Spinal cord (tissue), 10 donors: ENCODE results near the gene C1QB. TPM values are rescaled to one million over a fixed set of nuclear protein-coding genes. Genes with fewer than 3 reads are reported as not detected.
"Not testable (repeated sequence)": the region's sequence is repeated elsewhere in the genome, so short reads cannot be mapped to it uniquely, and the experiment has no call there.

ENCODE experiments used
- DNase-seq, 6 donors: peaks; one replicate each; pipeline versions ENCODE4 v3.0.0 to v3.0.0-alpha.2; 2013 to 2015; ENCODE audit warnings: low spot score in 6 of 6, low read depth in 4 of 6
- H3K27ac ChIP-seq: one replicate; pipeline ENCODE4 v1.5.1; 2013; ENCODE audit warnings: low read depth, low read length, control low read depth
- H3K27me3 ChIP-seq: one replicate; pipeline ENCODE4 v1.6.1; 2013; ENCODE audit warnings: low read length; ENCODE audit not compliant: control insufficient read depth, insufficient read depth
- H3K36me3 ChIP-seq: one replicate; pipeline ENCODE4 v1.6.1; 2013; ENCODE audit warnings: low read length; ENCODE audit not compliant: control insufficient read depth, insufficient read depth
- H3K4me1 ChIP-seq: one replicate; pipeline ENCODE4 v1.6.1; 2013; ENCODE audit warnings: low read length; ENCODE audit not compliant: control insufficient read depth, insufficient read depth
- H3K4me3 ChIP-seq: one replicate; pipeline ENCODE4 v1.5.1; 2013; ENCODE audit warnings: low read depth, low read length, control low read depth
- H3K9me3 ChIP-seq: one replicate; pipeline ENCODE4 v1.6.1; 2013; ENCODE audit warnings: low read length; ENCODE audit not compliant: control insufficient read depth, insufficient read depth
- WGBS: methylation state at CpG from one replicate; pipeline ENCODE4 v1.1.5; 2013; ENCODE audit warnings: missing lambda C conversion rate; ENCODE audit not compliant: insufficient coverage; 5-methylcytosine and 5-hydroxymethylcytosine counted together
- polyA plus RNA-seq, 2 donors: library from polyadenylated mRNA; unstranded; fragments of 120-200 nt; gene quantifications; one replicate each; pipeline ENCODE4 v1.2.1, GENCODE V29; 2013; ENCODE audit not compliant: insufficient read length in 2 of 2
- total RNA-seq, 2 donors: library from RNA; depleted of rRNA in 1 of 2; stranded (reverse); fragments of 120-200 nt in 1 of 2; fragments of >200 nt in 1 of 2; gene quantifications; one replicate each; pipeline versions ENCODE4 v1.2.3 to v1.2.4, GENCODE V29; 2013 to 2014
- donor health status: healthy.

Gene C1QB
- total and polyA plus RNA-seq, 4 donors: 28.6 to 44.5 (median 40.9) TPM

DNA sequence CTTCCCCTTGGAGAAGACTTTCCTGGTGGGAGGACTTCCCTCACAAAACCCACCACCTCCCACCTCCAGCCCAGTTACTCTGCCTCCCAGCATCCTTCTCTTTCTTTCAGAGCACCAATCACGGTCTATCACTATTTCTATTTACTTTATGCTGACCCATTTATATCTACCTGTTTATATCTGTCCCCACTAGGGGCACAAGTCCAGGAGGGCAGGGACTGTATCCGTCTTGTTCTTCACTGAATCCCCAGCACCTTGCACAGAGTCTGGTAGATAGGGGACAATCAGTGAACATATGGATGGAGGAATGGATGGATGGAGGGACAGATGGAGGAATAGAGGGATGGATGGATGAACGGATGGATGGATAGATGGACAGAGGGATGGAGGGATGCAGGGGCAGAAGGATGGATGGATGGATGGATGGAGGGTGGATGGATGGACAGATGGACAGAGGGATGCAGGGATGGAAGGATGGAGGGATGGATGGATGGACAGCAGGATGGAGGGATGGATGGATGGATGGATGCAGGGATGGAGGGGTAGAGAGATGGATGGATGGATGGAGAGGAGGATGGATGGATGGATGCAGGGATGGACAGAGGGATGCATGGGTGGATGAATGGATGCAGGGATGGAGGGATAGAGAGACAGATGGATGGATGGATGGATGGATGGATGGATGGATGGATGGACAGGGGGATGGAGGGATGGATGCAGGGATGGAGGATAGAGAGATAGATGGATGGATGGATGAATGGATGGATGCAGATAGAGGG, 5.5 kb downstream of the C1QB start:
- no peak for DNase-seq
- 93% methylated on average over 2 of the region's 3 CpGs for WGBS
- H3K27me3 ChIP-seq: no peaks in the 10 kb centered on the region
- no peak overlapping the region for H3K27ac ChIP-seq
- no peaks in the 10 kb centered on the region for H3K36me3 ChIP-seq
- no peaks in the 10 kb centered on the region for H3K4me1 ChIP-seq
- no peaks in the 10 kb centered on the region for H3K9me3 ChIP-seq
- H3K4me3 ChIP-seq: no peak overlapping the region

GRCh38 chr1:22660716-22661241, 7.7 kb downstream of the C1QB start:
- no peak for DNase-seq

GRCh38 chr1:22661880-22662279, 8.8 kb downstream of the C1QB start:
- Histone ChIP-seq H3K27me3 (no peaks in the 10 kb centered on the region), H3K4me3 (no peak overlapping the region), H3K4me1 (peaks cover 7% of the 10 kb centered on the region), H3K36me3 (no peaks in the 10 kb centered on the region), H3K9me3 (no peaks in the 10 kb centered on the region), H3K27ac (no peak overlapping the region)
- 85% methylated on average over 2 of the region's 2 CpGs for WGBS
- no peak for DNase-seq

More at GRCh38 chr1:22660716-22661241, 7.7 kb downstream of the C1QB start:
- no peaks in the 10 kb centered on the region for H3K27me3 ChIP-seq
- H3K27ac ChIP-seq: no peak overlapping the region
- no peak overlapping the region for H3K4me3 ChIP-seq
- 92% methylated on average over 19 of the region's 19 CpGs for WGBS
- H3K9me3 ChIP-seq: no peaks in the 10 kb centered on the region
- peaks cover 4% of the 10 kb centered on the region for H3K4me1 ChIP-seq
- H3K36me3 ChIP-seq: no peaks in the 10 kb centered on the region

DNA sequence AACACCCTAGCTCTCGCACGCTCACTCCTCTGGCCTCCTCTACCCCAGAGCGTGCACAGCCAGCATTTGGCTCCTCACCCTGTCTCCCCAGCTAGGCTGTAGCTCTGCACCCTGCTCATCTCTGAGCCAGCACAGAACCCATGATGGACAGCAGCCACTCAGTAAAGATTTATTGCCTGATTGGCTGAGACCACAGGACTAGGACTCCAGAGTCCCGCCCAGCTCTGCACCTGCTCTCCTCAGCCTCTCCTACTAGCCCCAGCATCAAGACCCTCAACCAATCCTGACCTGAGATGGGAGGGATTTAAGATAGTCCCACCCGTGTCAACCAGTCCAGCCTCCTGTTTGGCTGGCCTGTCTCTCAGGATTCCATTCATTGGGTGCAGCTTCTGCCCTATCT, 9.3 kb downstream of the C1QB start:
- no peak overlapping the region for H3K4me3 ChIP-seq
- no peak overlapping the region for H3K27ac ChIP-seq
- DNase-seq: peak in 2 of 6 donors; percentile 32 to 76
- WGBS: 82% methylated on average over 5 of the region's 5 CpGs
- peaks cover 7% of the 10 kb centered on the region for H3K4me1 ChIP-seq
- H3K36me3 ChIP-seq: no peaks in the 10 kb centered on the region
- no peaks in the 10 kb centered on the region for H3K9me3 ChIP-seq
- H3K27me3 ChIP-seq: no peaks in the 10 kb centered on the region

- Histone ChIP-seq H3K27ac (no peak overlapping the region), H3K27me3 (no peaks in the 10 kb centered on the region), H3K36me3 (no peaks in the 10 kb centered on the region), H3K4me3 (no peak overlapping the region), H3K4me1 (peaks cover 7% of the 10 kb centered on the region), H3K9me3 (no peaks in the 10 kb centered on the region)
- DNase-seq: no peak
- WGBS: 80% methylated on average over 8 of the region's 8 CpGs
Measured at GRCh38 chr1:22662986-22663408, 10.0 kb downstream of the C1QB start.

DNA sequence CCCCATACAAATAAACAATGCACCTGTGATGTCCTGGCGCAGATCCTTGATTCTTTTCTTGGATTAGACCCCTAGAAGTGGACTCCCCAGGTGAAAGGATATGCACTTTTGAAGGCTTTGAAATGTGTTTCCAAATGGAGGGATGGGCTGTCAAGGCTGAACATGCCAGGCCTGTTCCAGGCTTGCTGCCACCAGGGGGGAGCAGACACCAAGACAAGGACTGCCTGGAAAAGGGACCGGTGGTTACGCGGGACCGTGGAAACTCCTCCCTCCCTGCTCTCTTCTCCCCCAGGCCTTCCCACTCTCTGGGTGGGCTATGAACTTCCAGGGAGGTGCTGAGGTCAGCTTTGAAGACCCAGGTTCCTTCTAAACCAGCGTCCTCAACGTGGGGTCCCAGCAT, 12.7 kb downstream of the C1QB start:
- DNase-seq: peak in 2 of 6 donors; percentile 77 to 82
- peaks cover 7% of the 10 kb centered on the region for H3K4me1 ChIP-seq
- WGBS: 28% methylated on average over 5 of the region's 7 CpGs
- H3K4me3 ChIP-seq: no peak overlapping the region
- no peak overlapping the region for H3K27ac ChIP-seq
- H3K27me3 ChIP-seq: no peaks in the 10 kb centered on the region
- H3K9me3 ChIP-seq: no peaks in the 10 kb centered on the region
- no peaks in the 10 kb centered on the region for H3K36me3 ChIP-seq

GRCh38 chr1:22666412-22666811, 13.4 kb downstream of the C1QB start:
- WGBS: 78% methylated on average over 2 of the region's 2 CpGs
- no peaks in the 10 kb centered on the region for H3K9me3 ChIP-seq
- DNase-seq: no peak

GRCh38 chr1:22668840-22669239, 15.8 kb downstream of the C1QB start:
- H3K27me3 ChIP-seq, H3K9me3 ChIP-seq, H3K4me3 ChIP-seq, DNase-seq, H3K27ac ChIP-seq, H3K36me3 ChIP-seq: not testable (repeated sequence)
- 95% methylated on average over 2 of the region's 2 CpGs for WGBS
- H3K4me1 ChIP-seq: peaks cover 19% of the 10 kb centered on the region

More at GRCh38 chr1:22666412-22666811, 13.4 kb downstream of the C1QB start:
- no peak overlapping the region for H3K27ac ChIP-seq
- H3K4me3 ChIP-seq: no peak overlapping the region
- no peaks in the 10 kb centered on the region for H3K36me3 ChIP-seq
- H3K27me3 ChIP-seq: peaks cover 2% of the 10 kb centered on the region
- H3K4me1 ChIP-seq: peaks cover 7% of the 10 kb centered on the region

DNA sequence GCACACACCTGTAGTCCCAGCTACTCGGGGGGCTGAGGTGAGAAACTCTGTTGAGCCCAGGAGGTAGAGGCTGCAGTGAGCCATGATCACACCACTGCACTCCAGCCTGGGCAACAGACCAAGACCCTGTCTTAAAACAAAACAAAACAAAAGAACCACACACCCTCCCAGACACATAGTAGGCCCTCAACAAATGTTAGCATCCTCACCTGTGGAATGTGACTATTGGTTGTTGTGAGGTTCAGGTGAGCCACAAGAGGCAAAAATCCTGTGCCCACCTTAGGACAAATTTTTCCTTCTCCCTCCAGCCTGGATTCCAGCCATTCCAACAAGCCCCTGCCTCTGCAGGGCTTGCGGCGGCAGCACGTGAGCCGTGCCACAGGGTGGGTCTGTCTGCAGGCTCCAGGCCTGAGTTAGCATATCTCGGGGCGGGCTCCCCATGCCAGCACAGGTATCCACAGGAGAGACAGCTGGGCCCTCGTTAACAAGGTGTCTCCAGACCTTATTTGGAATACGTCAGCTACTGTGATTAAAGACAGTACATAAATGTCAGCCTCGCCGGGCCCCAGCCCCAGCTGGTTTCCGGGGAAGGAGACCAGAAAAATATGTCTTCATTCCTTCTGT, 17.4 kb downstream of the C1QB start:
- DNase-seq: no peak
- WGBS: 47% methylated on average over 11 of the region's 12 CpGs
- H3K9me3 ChIP-seq: no peaks in the 10 kb centered on the region
- no peaks in the 10 kb centered on the region for H3K36me3 ChIP-seq
- peaks cover 19% of the 10 kb centered on the region for H3K4me1 ChIP-seq
- no peak overlapping the region for H3K4me3 ChIP-seq
- H3K27me3 ChIP-seq: peaks cover 2% of the 10 kb centered on the region
- H3K27ac ChIP-seq: no peak overlapping the region
